ENCODE results near the gene LDLR.

LDLR gene

GRCh38 chr19:11089254-11090013 lies at the start of gene LDLR:
Gene LDLR (plus strand): TSS chr19:11089463. CDS start chr19:11089549, 86 bp downstream.
- DNase-seq (ENCODE audit: low spot score): peak; percentile 93

- no peak for DNase-seq (ENCODE audit: low spot score)
Observed at GRCh38 chr19:11041194-11041593, 48.1 kb upstream of the LDLR start.

GRCh38 chr19:11041966-11042627 lies 47.2 kb upstream of the LDLR start:
- no peak for DNase-seq (ENCODE audit: low spot score)

GRCh38 chr19:11044431-11044830 lies 44.8 kb upstream of the LDLR start:
- DNase-seq (ENCODE audit: low spot score): no peak

- DNase-seq (ENCODE audit: low spot score): no peak
Observed at GRCh38 chr19:11045536-11045935, 43.7 kb upstream of the LDLR start.

- no peak for DNase-seq (ENCODE audit: low spot score)
Observed at GRCh38 chr19:11046605-11047354, 42.5 kb upstream of the LDLR start.

- no peak for DNase-seq (ENCODE audit: low spot score)
Observed at GRCh38 chr19:11047866-11048265, 41.4 kb upstream of the LDLR start.

- no peak for DNase-seq (ENCODE audit: low spot score)
Observed at GRCh38 chr19:11050323-11051114, 38.7 kb upstream of the LDLR start.

- no peak for DNase-seq (ENCODE audit: low spot score)
Observed at GRCh38 chr19:11053817-11054195, 35.5 kb upstream of the LDLR start.

GRCh38 chr19:11054200-11054599 lies 35.1 kb upstream of the LDLR start:
- no peak for DNase-seq (ENCODE audit: low spot score)

GRCh38 chr19:11054628-11055027 lies 34.6 kb upstream of the LDLR start:
- no peak for DNase-seq (ENCODE audit: low spot score)

- DNase-seq (ENCODE audit: low spot score): no peak
Observed at GRCh38 chr19:11058246-11059030, 30.8 kb upstream of the LDLR start.

- no peak for DNase-seq (ENCODE audit: low spot score)
Observed at GRCh38 chr19:11059511-11060358, 29.5 kb upstream of the LDLR start.

- no peak for DNase-seq (ENCODE audit: low spot score)
Observed at GRCh38 chr19:11061952-11062351, 27.3 kb upstream of the LDLR start.

GRCh38 chr19:11063434-11063833 lies 25.8 kb upstream of the LDLR start:
- DNase-seq (ENCODE audit: low spot score): no peak

- no peak for DNase-seq (ENCODE audit: low spot score)
Observed at GRCh38 chr19:11064831-11065303, 24.4 kb upstream of the LDLR start.

GRCh38 chr19:11066326-11066725 lies 22.9 kb upstream of the LDLR start:
- no peak for DNase-seq (ENCODE audit: low spot score)

GRCh38 chr19:11067356-11068113 lies 21.7 kb upstream of the LDLR start:
- DNase-seq (ENCODE audit: low spot score): no peak

- no peak for DNase-seq (ENCODE audit: low spot score)
Observed at GRCh38 chr19:11069561-11069960, 19.7 kb upstream of the LDLR start.

- DNase-seq (ENCODE audit: low spot score): no peak
Observed at GRCh38 chr19:11070123-11070522, 19.1 kb upstream of the LDLR start.

Measured in activated CD4-positive, alpha-beta T cell treated with anti-CD3 and anti-CD28 coated beads, Interleukin-2, Interleukin-4, amounts not matched to agents 100 ng/mL and 50 ng/mL, durations not matched to agents 16 hours and 8 hours (primary cell).